K562 (cell line): ENCODE data around the gene PPA1. TPM values are rescaled to one million over a fixed set of nuclear protein-coding genes. Genes with fewer than 3 reads are reported as not detected.
A peak's percentile ranks its signal among the peaks of the same experiment; 100 is the strongest.

Experiments
- MEIS2 ChIP-seq: fragments of 450-650 bp; IDR thresholded peaks from 2 replicates; pipeline ENCODE4 v1.6.1; 2014; ENCODE audit warnings: mild to moderate bottlenecking; ENCODE audit not compliant: partially characterized antibody
- MYBL2 ChIP-seq, 2 experiments: fragments of 450-650 bp in 1 of 2; sonication (generic) in 1 of 2; formaldehyde crosslinking in 1 of 2; IDR thresholded peaks; 2 replicates each; pipeline versions ENCODE4 v1.6.1 to v1.8.1; 2017 to 2022; ENCODE audit warnings: borderline replicate concordance in 1 of 2, inconsistent platforms in 1 of 2, low read depth in 1 of 2, mild to moderate bottlenecking in 1 of 2, missing genetic modification reagents in 1 of 2, moderate library complexity in 1 of 2
- NFXL1 ChIP-seq: fragments of 450-650 bp; formaldehyde crosslinking; IDR thresholded peaks from 2 replicates; pipeline ENCODE4 v1.4.0; 2021; ENCODE audit warnings: mild to moderate bottlenecking
- ZBTB8A ChIP-seq: fragments of 450-650 bp; IDR thresholded peaks from 2 replicates; pipeline ENCODE4 v1.6.1; 2018; ENCODE audit warnings: mild to moderate bottlenecking, moderate library complexity; ENCODE audit not compliant: partially characterized antibody
- ZNF165 ChIP-seq: fragments of 250-450 bp; sonication (Bioruptor Pico); IDR thresholded peaks from 2 replicates; pipeline ENCODE4 v1.4.0; 2020; ENCODE audit warnings: borderline replicate concordance
- ZNF778 ChIP-seq: fragments of 450-650 bp; formaldehyde crosslinking; IDR thresholded peaks from 2 replicates; pipeline ENCODE4 v1.4.0; 2020; ENCODE audit warnings: mild to moderate bottlenecking, moderate library complexity
- polyA plus RNA-seq, 8 experiments: library from polyadenylated mRNA; depleted of rRNA in 4 of 8; stranded (reverse) in 5 of 8; unstranded in 3 of 8; fragments of >200 nt; fragmentation: Nextera tagmentation in 2 of 8; fragmentation: Illumina TruSeq in 1 of 8; extraction: Ambion mirVana in 2 of 8; extraction: Trizol in 1 of 8; gene quantifications; 2 replicates each; pipeline versions ENCODE4 v1.2.1 to v1.2.3, GENCODE V29; 2011 to 2014; ENCODE audit warnings: inconsistent platforms in 1 of 8, missing spikeins in 1 of 8
- total RNA-seq, 7 experiments: library from RNA; depleted of rRNA in 6 of 7; stranded (reverse); fragments of >200 nt in 6 of 7; fragmentation: Illumina TruSeq in 2 of 7; extraction: Trizol in 2 of 7; gene quantifications; 2 replicates each; pipeline versions ENCODE4 v1.2.1 to v1.2.3, GENCODE V29; 2011 to 2021; ENCODE audit warnings: low replicate concordance in 1 of 7
- TF ChIP-seq, protein P1 (sequence below): fragments of 450-650 bp; IDR thresholded peaks from 2 replicates; pipeline ENCODE4 v1.6.1; 2016; ENCODE audit warnings: mild to moderate bottlenecking, moderate library complexity
- TF ChIP-seq, protein P2 (sequence below), 2 experiments: fragments of 450-650 bp; conservative IDR thresholded peaks; 2 replicates each; pipeline ENCODE4 v1.6.1; 2017; ENCODE audit warnings: mild to moderate bottlenecking in 2 of 2, moderate library complexity in 2 of 2
- TF ChIP-seq, protein P3 (sequence below), 2 experiments: fragments of 150-350 bp in 1 of 2; IDR thresholded peaks; 2 replicates each; pipeline ENCODE4 v1.6.1; 2012 to 2016; ENCODE audit warnings: low read depth in 2 of 2, low read length in 2 of 2, mild to moderate bottlenecking in 1 of 2, moderate library complexity in 1 of 2

The PPA1 gene
- total and polyA plus RNA-seq, 9 of the 15 experiments (the other 6 are each of a cell fraction or from before 2014, with no cell fraction given), result 301 to 635 (median 471) TPM

DNA sequence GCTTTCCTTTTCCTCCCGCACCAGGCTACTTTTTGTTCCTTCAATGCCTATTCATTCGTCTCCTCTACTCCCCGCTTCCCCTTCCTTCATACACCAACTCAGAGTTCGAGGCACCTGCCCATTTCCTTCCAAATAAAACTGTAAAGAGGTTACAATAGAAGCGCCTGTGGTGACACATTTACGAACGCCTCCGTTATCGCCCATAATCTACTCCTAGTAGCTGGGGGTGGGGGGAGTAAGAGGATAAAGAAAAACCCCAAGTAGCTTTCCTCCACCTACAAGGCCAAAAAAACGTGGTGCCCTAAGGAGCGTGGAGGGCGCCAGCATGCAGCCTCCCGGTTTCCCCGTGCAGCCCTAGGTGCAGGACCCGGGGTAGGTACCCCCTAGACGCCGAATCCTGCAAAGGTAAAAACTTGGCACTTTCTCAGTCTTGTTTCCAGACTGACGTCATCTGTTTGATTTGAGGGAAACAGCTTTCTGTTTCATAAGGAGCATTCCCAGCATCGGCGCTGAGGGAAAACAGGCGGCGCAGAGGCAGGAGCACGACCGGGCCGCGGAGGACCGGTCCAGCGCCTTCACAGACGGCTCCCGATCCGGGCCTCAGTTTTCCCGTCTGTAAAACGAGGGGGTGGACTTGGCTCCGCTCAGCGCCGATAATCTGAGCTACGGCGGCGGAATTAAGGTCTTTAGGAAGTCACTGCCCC lies 922 bp downstream of the PPA1 start (continued):
- TF ChIP-seq, protein P1, sequence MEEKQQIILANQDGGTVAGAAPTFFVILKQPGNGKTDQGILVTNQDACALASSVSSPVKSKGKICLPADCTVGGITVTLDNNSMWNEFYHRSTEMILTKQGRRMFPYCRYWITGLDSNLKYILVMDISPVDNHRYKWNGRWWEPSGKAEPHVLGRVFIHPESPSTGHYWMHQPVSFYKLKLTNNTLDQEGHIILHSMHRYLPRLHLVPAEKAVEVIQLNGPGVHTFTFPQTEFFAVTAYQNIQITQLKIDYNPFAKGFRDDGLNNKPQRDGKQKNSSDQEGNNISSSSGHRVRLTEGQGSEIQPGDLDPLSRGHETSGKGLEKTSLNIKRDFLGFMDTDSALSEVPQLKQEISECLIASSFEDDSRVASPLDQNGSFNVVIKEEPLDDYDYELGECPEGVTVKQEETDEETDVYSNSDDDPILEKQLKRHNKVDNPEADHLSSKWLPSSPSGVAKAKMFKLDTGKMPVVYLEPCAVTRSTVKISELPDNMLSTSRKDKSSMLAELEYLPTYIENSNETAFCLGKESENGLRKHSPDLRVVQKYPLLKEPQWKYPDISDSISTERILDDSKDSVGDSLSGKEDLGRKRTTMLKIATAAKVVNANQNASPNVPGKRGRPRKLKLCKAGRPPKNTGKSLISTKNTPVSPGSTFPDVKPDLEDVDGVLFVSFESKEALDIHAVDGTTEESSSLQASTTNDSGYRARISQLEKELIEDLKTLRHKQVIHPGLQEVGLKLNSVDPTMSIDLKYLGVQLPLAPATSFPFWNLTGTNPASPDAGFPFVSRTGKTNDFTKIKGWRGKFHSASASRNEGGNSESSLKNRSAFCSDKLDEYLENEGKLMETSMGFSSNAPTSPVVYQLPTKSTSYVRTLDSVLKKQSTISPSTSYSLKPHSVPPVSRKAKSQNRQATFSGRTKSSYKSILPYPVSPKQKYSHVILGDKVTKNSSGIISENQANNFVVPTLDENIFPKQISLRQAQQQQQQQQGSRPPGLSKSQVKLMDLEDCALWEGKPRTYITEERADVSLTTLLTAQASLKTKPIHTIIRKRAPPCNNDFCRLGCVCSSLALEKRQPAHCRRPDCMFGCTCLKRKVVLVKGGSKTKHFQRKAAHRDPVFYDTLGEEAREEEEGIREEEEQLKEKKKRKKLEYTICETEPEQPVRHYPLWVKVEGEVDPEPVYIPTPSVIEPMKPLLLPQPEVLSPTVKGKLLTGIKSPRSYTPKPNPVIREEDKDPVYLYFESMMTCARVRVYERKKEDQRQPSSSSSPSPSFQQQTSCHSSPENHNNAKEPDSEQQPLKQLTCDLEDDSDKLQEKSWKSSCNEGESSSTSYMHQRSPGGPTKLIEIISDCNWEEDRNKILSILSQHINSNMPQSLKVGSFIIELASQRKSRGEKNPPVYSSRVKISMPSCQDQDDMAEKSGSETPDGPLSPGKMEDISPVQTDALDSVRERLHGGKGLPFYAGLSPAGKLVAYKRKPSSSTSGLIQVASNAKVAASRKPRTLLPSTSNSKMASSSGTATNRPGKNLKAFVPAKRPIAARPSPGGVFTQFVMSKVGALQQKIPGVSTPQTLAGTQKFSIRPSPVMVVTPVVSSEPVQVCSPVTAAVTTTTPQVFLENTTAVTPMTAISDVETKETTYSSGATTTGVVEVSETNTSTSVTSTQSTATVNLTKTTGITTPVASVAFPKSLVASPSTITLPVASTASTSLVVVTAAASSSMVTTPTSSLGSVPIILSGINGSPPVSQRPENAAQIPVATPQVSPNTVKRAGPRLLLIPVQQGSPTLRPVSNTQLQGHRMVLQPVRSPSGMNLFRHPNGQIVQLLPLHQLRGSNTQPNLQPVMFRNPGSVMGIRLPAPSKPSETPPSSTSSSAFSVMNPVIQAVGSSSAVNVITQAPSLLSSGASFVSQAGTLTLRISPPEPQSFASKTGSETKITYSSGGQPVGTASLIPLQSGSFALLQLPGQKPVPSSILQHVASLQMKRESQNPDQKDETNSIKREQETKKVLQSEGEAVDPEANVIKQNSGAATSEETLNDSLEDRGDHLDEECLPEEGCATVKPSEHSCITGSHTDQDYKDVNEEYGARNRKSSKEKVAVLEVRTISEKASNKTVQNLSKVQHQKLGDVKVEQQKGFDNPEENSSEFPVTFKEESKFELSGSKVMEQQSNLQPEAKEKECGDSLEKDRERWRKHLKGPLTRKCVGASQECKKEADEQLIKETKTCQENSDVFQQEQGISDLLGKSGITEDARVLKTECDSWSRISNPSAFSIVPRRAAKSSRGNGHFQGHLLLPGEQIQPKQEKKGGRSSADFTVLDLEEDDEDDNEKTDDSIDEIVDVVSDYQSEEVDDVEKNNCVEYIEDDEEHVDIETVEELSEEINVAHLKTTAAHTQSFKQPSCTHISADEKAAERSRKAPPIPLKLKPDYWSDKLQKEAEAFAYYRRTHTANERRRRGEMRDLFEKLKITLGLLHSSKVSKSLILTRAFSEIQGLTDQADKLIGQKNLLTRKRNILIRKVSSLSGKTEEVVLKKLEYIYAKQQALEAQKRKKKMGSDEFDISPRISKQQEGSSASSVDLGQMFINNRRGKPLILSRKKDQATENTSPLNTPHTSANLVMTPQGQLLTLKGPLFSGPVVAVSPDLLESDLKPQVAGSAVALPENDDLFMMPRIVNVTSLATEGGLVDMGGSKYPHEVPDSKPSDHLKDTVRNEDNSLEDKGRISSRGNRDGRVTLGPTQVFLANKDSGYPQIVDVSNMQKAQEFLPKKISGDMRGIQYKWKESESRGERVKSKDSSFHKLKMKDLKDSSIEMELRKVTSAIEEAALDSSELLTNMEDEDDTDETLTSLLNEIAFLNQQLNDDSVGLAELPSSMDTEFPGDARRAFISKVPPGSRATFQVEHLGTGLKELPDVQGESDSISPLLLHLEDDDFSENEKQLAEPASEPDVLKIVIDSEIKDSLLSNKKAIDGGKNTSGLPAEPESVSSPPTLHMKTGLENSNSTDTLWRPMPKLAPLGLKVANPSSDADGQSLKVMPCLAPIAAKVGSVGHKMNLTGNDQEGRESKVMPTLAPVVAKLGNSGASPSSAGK, result peak; percentile 19; the same call in 1 of the 2 replicates
- no peak for TF ChIP-seq NFXL1
- TF ChIP-seq, protein P2, sequence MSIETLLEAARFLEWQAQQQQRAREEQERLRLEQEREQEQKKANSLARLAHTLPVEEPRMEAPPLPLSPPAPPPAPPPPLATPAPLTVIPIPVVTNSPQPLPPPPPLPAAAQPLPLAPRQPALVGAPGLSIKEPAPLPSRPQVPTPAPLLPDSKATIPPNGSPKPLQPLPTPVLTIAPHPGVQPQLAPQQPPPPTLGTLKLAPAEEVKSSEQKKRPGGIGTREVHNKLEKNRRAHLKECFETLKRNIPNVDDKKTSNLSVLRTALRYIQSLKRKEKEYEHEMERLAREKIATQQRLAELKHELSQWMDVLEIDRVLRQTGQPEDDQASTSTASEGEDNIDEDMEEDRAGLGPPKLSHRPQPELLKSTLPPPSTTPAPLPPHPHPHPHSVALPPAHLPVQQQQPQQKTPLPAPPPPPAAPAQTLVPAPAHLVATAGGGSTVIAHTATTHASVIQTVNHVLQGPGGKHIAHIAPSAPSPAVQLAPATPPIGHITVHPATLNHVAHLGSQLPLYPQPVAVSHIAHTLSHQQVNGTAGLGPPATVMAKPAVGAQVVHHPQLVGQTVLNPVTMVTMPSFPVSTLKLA (conservative IDR thresholded peaks at IDR 0.05), result peak; percentile 57 to 64; a peak in 3 of 4 replicates
- TF ChIP-seq ZNF778 (CRISPR knock-in tag), result no peak
- TF ChIP-seq ZNF165 (CRISPR knock-in tag), result peak; percentile 76; the same call in 1 of the 2 replicates
- TF ChIP-seq ZBTB8A, result no peak
- peak; percentile 95 for TF ChIP-seq MEIS2
- TF ChIP-seq, protein P3, sequence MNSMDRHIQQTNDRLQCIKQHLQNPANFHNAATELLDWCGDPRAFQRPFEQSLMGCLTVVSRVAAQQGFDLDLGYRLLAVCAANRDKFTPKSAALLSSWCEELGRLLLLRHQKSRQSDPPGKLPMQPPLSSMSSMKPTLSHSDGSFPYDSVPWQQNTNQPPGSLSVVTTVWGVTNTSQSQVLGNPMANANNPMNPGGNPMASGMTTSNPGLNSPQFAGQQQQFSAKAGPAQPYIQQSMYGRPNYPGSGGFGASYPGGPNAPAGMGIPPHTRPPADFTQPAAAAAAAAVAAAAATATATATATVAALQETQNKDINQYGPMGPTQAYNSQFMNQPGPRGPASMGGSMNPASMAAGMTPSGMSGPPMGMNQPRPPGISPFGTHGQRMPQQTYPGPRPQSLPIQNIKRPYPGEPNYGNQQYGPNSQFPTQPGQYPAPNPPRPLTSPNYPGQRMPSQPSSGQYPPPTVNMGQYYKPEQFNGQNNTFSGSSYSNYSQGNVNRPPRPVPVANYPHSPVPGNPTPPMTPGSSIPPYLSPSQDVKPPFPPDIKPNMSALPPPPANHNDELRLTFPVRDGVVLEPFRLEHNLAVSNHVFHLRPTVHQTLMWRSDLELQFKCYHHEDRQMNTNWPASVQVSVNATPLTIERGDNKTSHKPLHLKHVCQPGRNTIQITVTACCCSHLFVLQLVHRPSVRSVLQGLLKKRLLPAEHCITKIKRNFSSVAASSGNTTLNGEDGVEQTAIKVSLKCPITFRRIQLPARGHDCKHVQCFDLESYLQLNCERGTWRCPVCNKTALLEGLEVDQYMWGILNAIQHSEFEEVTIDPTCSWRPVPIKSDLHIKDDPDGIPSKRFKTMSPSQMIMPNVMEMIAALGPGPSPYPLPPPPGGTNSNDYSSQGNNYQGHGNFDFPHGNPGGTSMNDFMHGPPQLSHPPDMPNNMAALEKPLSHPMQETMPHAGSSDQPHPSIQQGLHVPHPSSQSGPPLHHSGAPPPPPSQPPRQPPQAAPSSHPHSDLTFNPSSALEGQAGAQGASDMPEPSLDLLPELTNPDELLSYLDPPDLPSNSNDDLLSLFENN (IDR thresholded peaks at IDR 0.05; ENCODE audit: low read depth in 2 of 2, low read length in 2 of 2), result peak in 1 of 2 experiments; percentile 62; a peak in 1 of 4 replicates
- TF ChIP-seq MYBL2 (IDR thresholded peaks at IDR 0.05; ENCODE audit: low read depth), result no peak
- no peak for TF ChIP-seq MYBL2 (CRISPR knock-in tag; IDR thresholded peaks at IDR 0.05; ENCODE audit: borderline replicate concordance)
